Measurements from ENCODE around the gene NEO1. TPM values are rescaled to one million over a fixed set of nuclear protein-coding genes. Genes with fewer than 3 reads are reported as not detected.
A peak's percentile ranks its signal among the peaks of the same experiment; 100 is the strongest.

NEO1 gene
- total and polyA plus RNA-seq, 7 experiments from 2014 or later: 1.4 to 9.5 (median 6.4) TPM

DNA sequence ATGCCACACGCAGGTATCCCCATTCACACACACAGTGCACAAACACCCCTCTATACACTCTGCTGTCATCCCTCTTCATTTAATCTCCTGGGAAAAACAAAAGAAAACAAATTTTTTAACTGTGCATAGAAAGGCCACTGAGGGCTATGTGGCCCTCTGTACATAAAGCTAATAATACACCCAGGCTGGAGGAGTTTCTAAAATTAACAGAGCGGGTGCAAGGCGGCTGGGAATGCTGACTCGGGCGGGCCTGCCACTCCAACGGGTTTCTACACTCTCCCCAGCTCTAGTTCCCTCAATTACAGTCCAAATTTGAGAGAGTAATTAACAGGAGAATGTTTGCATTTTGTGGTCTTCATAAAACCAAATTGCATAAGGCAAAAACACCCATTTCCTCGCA is 293.4 kb downstream of the NEO1 start:
- ATAC-seq (no peak), DNase-seq (no peak)
- Mint-ChIP-seq H3K4me3 (no peak overlapping the region), H3K36me3 (peaks cover 0 to 12% (median 0%) of the 10 kb centered on the region in 5 donors), H3K27me3 (peaks cover 0 to 30% (median 10%) of the 10 kb centered on the region in 5 donors), H3K27ac (no peak overlapping the region), H3K4me1 (no peaks in the 10 kb centered on the region), H3K9me3 (peaks cover 0 to 16% (median 7%) of the 10 kb centered on the region in 11 donors)
- no peaks in the 10 kb centered on the region for H3K27me3 ChIP-seq (ENCODE audit: control insufficient read depth in 2 of 2, insufficient read depth in 2 of 2, low read length in 2 of 2)
- H3K4me3 ChIP-seq (ENCODE audit: low read length): no peak overlapping the region
- POLR2A ChIA-PET: no interaction called here
- intact Hi-C loops (cut with micrococcal nuclease): no loop called here
- H3K4me1 ChIP-seq (ENCODE audit: control insufficient read depth in 2 of 2, insufficient read depth in 2 of 2, low read length in 2 of 2): no peaks in the 10 kb centered on the region
- CTCF ChIA-PET: no interaction called here
- no peaks in the 10 kb centered on the region for H3K36me3 ChIP-seq (ENCODE audit: control insufficient read depth in 2 of 3, insufficient read depth in 3 of 3, low read length in 3 of 3)
- peaks cover 0 to 11% (median 0%) of the 10 kb centered on the region in 3 experiments for H3K9me3 ChIP-seq (ENCODE audit: control insufficient read depth in 2 of 3, low read length in 3 of 3)
- no peak overlapping the region for H3K27ac ChIP-seq (ENCODE audit: low read depth, low read length)

DNA sequence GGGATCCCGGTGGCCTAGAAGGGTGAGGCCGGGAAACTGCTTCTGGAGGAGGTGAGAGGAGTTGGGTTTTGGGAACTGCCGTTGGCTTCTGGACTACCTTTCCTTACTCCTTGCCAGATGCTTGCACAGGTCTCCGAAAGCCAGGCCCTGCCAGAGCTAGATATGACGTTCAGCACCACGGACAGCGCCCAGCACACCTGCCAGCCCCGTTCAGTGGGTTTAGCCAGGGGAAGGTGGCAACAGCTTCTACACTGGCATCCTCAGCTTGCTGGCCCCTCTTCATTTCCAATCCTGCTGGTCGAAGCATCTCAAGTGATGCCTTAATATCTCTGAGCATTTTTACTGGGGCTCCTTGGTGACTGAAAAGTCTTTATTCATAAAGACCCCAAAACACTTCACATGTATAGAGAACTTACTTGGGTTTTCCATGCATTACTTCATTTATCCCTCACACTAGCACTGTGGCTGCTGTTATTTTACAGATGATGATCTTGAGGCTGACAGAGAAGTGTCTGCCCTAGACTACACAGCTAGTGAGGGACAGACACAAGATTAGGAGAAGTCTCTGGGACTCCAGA is 294.6 kb downstream of the NEO1 start:
- H3K27ac ChIP-seq (ENCODE audit: low read depth, low read length): no peak overlapping the region
- peaks cover 0 to 11% (median 0%) of the 10 kb centered on the region in 3 experiments for H3K9me3 ChIP-seq (ENCODE audit: control insufficient read depth in 2 of 3, low read length in 3 of 3)
- ChIA-PET POLR2A (no interaction called here), CTCF (no interaction called here)
- Mint-ChIP-seq H3K9me3 (peaks cover 0 to 16% (median 7%) of the 10 kb centered on the region in 11 donors), H3K4me1 (no peaks in the 10 kb centered on the region), H3K36me3 (peaks cover 0 to 12% (median 0%) of the 10 kb centered on the region in 5 donors), H3K4me3 (no peak overlapping the region), H3K27ac (no peak overlapping the region), H3K27me3 (peaks cover 0 to 30% (median 10%) of the 10 kb centered on the region in 5 donors)
- no peak for ATAC-seq
- peak in 8 of 9 donors; percentile 16 to 69 (median 42) for DNase-seq
- no peaks in the 10 kb centered on the region for H3K4me1 ChIP-seq (ENCODE audit: control insufficient read depth in 2 of 2, insufficient read depth in 2 of 2, low read length in 2 of 2)
- no peaks in the 10 kb centered on the region for H3K27me3 ChIP-seq (ENCODE audit: control insufficient read depth in 2 of 2, insufficient read depth in 2 of 2, low read length in 2 of 2)
- no peak overlapping the region for H3K4me3 ChIP-seq (ENCODE audit: low read length)
- intact Hi-C loops (cut with micrococcal nuclease): no loop called here
- no peaks in the 10 kb centered on the region for H3K36me3 ChIP-seq (ENCODE audit: control insufficient read depth in 2 of 3, insufficient read depth in 3 of 3, low read length in 3 of 3)

GRCh38 chr15:73349191-73349590 is 296.9 kb downstream of the NEO1 start:
- no peak overlapping the region for H3K27ac Mint-ChIP-seq
- H3K9me3 Mint-ChIP-seq: peaks cover 0 to 4% (median 0%) of the 10 kb centered on the region in 11 donors
- no peak overlapping the region for H3K4me3 Mint-ChIP-seq
- no peak overlapping the region for H3K4me3 ChIP-seq (ENCODE audit: low read length)
- DNase-seq (no peak), ATAC-seq (no peak)
- H3K27me3 ChIP-seq (ENCODE audit: control insufficient read depth in 2 of 2, insufficient read depth in 2 of 2, low read length in 2 of 2): no peaks in the 10 kb centered on the region
- ChIA-PET CTCF (no interaction called here), POLR2A (no interaction called here)
- H3K36me3 ChIP-seq (ENCODE audit: control insufficient read depth in 2 of 3, insufficient read depth in 3 of 3, low read length in 3 of 3): no peaks in the 10 kb centered on the region
- intact Hi-C loops (cut with micrococcal nuclease): no loop called here
- no peaks in the 10 kb centered on the region for H3K9me3 ChIP-seq (ENCODE audit: control insufficient read depth in 2 of 3, low read length in 3 of 3)
- no peaks in the 10 kb centered on the region for H3K4me1 Mint-ChIP-seq
- no peak overlapping the region for H3K27ac ChIP-seq (ENCODE audit: low read depth, low read length)
- H3K4me1 ChIP-seq (ENCODE audit: control insufficient read depth in 2 of 2, insufficient read depth in 2 of 2, low read length in 2 of 2): no peaks in the 10 kb centered on the region
- H3K27me3 Mint-ChIP-seq: peaks cover 0 to 13% (median 10%) of the 10 kb centered on the region in 5 donors
- no peaks in the 10 kb centered on the region for H3K36me3 Mint-ChIP-seq

DNA sequence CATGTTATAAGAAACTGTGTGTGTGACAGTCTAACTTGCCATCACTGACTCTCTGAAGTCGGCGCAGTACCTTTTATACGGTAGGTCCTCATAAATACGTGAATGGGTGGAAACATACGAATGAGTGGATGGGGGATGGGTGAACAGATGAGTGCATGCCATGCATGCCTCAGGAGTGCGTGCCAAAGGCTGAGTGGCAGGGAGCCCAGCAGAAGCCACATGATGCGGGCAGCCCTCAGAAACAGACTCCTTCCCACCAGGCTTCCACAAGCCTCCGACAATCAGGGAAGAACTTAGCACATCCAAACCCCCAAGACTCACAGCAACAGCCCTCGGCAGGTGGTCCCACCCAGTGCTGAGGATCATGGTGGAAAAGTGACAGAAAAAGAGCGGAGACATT is 299.8 kb downstream of the NEO1 start:
- intact Hi-C loops (cut with micrococcal nuclease): no loop called here
- POLR2A ChIA-PET: no interaction called here
- no peak overlapping the region for H3K27ac Mint-ChIP-seq
- DNase-seq (no peak), ATAC-seq (no peak)
- Histone ChIP-seq H3K9me3 (ENCODE audit: control insufficient read depth in 2 of 3, low read length in 3 of 3) (no peaks in the 10 kb centered on the region), H3K27me3 (ENCODE audit: control insufficient read depth in 2 of 2, insufficient read depth in 2 of 2, low read length in 2 of 2) (no peaks in the 10 kb centered on the region), H3K4me1 (ENCODE audit: control insufficient read depth in 2 of 2, insufficient read depth in 2 of 2, low read length in 2 of 2) (no peaks in the 10 kb centered on the region), H3K36me3 (ENCODE audit: control insufficient read depth in 2 of 3, insufficient read depth in 3 of 3, low read length in 3 of 3) (no peaks in the 10 kb centered on the region), H3K4me3 (ENCODE audit: low read length) (no peak overlapping the region), H3K27ac (ENCODE audit: low read depth, low read length) (no peak overlapping the region)
- peaks cover 0 to 21% (median 13%) of the 10 kb centered on the region in 5 donors for H3K27me3 Mint-ChIP-seq
- no peaks in the 10 kb centered on the region for H3K36me3 Mint-ChIP-seq
- CTCF ChIA-PET: no interaction called here
- H3K4me3 Mint-ChIP-seq: no peak overlapping the region
- H3K9me3 Mint-ChIP-seq: peaks cover 0 to 4% (median 0%) of the 10 kb centered on the region in 11 donors
- H3K4me1 Mint-ChIP-seq: no peaks in the 10 kb centered on the region

DNA sequence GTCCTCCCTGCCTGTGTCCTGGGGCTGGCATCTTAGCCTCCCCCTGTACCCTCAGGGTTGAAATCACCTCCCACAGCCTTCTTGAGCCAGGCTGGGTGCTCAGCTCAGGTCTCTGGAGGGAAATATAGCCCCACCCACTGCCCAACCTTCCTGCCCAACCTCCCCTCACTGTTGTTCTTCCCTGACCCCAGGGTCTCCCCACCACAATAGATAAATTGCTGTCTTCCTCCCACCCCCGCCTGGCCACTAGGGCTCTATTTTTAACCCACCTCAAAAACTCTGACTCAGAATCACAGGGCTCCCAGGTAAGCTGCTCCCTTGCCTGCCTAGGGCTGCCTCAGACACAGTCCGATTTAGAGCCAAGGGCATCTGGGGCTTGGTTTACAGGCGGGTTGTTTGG is 301.5 kb downstream of the NEO1 start:
- intact Hi-C loops (cut with micrococcal nuclease): no loop called here
- Mint-ChIP-seq H3K27ac (no peak overlapping the region), H3K4me3 (no peak overlapping the region), H3K4me1 (no peaks in the 10 kb centered on the region), H3K36me3 (no peaks in the 10 kb centered on the region), H3K27me3 (peaks cover 0 to 28% (median 9%) of the 10 kb centered on the region in 5 donors), H3K9me3 (peaks cover 0 to 2% (median 0%) of the 10 kb centered on the region in 11 donors)
- DNase-seq (no peak), ATAC-seq (no peak)
- H3K4me1 ChIP-seq (ENCODE audit: control insufficient read depth in 2 of 2, insufficient read depth in 2 of 2, low read length in 2 of 2): no peaks in the 10 kb centered on the region
- CTCF ChIA-PET: no interaction called here
- H3K36me3 ChIP-seq (ENCODE audit: control insufficient read depth in 2 of 3, insufficient read depth in 3 of 3, low read length in 3 of 3): no peaks in the 10 kb centered on the region
- H3K27me3 ChIP-seq (ENCODE audit: control insufficient read depth in 2 of 2, insufficient read depth in 2 of 2, low read length in 2 of 2): no peaks in the 10 kb centered on the region
- POLR2A ChIA-PET: no interaction called here
- no peak overlapping the region for H3K27ac ChIP-seq (ENCODE audit: low read depth, low read length)
- H3K4me3 ChIP-seq (ENCODE audit: low read length): no peak overlapping the region
- no peaks in the 10 kb centered on the region for H3K9me3 ChIP-seq (ENCODE audit: control insufficient read depth in 2 of 3, low read length in 3 of 3)

DNA sequence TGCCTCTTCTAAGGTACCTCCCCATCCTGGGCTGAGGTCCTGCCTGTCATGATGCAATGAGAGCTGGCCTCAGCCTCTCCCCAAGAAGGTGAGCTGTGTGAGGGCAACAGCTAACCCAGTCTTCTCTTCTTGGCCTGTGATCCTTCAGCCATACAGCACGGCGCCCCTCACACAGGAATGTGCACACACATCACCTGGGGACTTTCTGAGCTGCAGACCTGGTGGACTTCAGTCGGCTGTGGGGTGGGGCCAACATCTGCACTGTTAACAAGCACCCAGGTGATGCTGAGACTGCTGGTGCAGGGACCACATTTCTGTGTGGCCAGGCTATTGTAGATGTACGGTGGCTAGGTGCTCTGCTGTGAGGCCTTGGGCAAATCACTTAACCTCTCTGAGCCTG is 302.0 kb downstream of the NEO1 start:
- H3K4me3 Mint-ChIP-seq: no peak overlapping the region
- no peaks in the 10 kb centered on the region for H3K4me1 Mint-ChIP-seq
- Histone ChIP-seq H3K4me1 (ENCODE audit: control insufficient read depth in 2 of 2, insufficient read depth in 2 of 2, low read length in 2 of 2) (no peaks in the 10 kb centered on the region), H3K27ac (ENCODE audit: low read depth, low read length) (no peak overlapping the region), H3K27me3 (ENCODE audit: control insufficient read depth in 2 of 2, insufficient read depth in 2 of 2, low read length in 2 of 2) (no peaks in the 10 kb centered on the region), H3K9me3 (ENCODE audit: control insufficient read depth in 2 of 3, low read length in 3 of 3) (no peaks in the 10 kb centered on the region), H3K36me3 (ENCODE audit: control insufficient read depth in 2 of 3, insufficient read depth in 3 of 3, low read length in 3 of 3) (no peaks in the 10 kb centered on the region), H3K4me3 (ENCODE audit: low read length) (no peak overlapping the region)
- DNase-seq (no peak), ATAC-seq (no peak)
- no peaks in the 10 kb centered on the region for H3K36me3 Mint-ChIP-seq
- ChIA-PET POLR2A (no interaction called here), CTCF (no interaction called here)
- peaks cover 0 to 32% (median 5%) of the 10 kb centered on the region in 5 donors for H3K27me3 Mint-ChIP-seq
- H3K9me3 Mint-ChIP-seq: peaks cover 0 to 3% (median 0%) of the 10 kb centered on the region in 11 donors
- intact Hi-C loops (cut with micrococcal nuclease): no loop called here
- H3K27ac Mint-ChIP-seq: no peak overlapping the region
